A549 (cell line): ENCODE measurements around the gene THBD.

Source experiments
- FOSL2 ChIP-seq, 2 experiments: fragments of 450-650 bp in 1 of 2; fragments of >200 bp in 1 of 2; sonication (Bioruptor Twin) in 1 of 2; formaldehyde crosslinking; IDR thresholded peaks; 2 replicates each; pipeline versions ENCODE4 v1.5.0 to v1.6.1; 2016 to 2020; ENCODE audit warnings: mild to moderate bottlenecking in 1 of 2, moderate library complexity in 1 of 2
- KDM1A ChIP-seq: fragments of 200-600 bp; sonication (generic); IDR thresholded peaks from 2 replicates; pipeline ENCODE4 v1.6.1; 2016; ENCODE audit warnings: low read depth, mild to moderate bottlenecking
- MAZ ChIP-seq: fragments of 150-350 bp; IDR thresholded peaks from 2 replicates; pipeline ENCODE4 v1.6.1; 2014; ENCODE audit warnings: antibody characterized with exemption, low read depth, low read length, borderline replicate concordance
- POLR2A ChIP-seq: IDR thresholded peaks from 2 replicates; pipeline ENCODE4 v1.6.1; 2012; ENCODE audit warnings: mild to moderate bottlenecking, low read length
- TF ChIP-seq, protein P1 (sequence below): fragments of 150-350 bp; IDR thresholded peaks from 2 replicates; pipeline ENCODE4 v1.6.1; 2014; ENCODE audit warnings: low read depth, mild to moderate bottlenecking, low read length
- TF ChIP-seq, protein P2 (sequence below): fragments of >200 bp; sonication (Bioruptor Twin); formaldehyde crosslinking; IDR thresholded peaks from 3 replicates; pipeline ENCODE4 v1.5.1; 2016
- TF ChIP-seq, protein P3 (sequence below): IDR thresholded peaks from 2 replicates; pipeline ENCODE4 v1.6.1; 2012
- TF ChIP-seq, protein P4 (sequence below): fragments of 200-600 bp; sonication (generic); IDR thresholded peaks from 2 replicates; pipeline ENCODE4 v1.6.1; 2016; ENCODE audit warnings: antibody characterized with exemption, mild to moderate bottlenecking, moderate library complexity

DNA sequence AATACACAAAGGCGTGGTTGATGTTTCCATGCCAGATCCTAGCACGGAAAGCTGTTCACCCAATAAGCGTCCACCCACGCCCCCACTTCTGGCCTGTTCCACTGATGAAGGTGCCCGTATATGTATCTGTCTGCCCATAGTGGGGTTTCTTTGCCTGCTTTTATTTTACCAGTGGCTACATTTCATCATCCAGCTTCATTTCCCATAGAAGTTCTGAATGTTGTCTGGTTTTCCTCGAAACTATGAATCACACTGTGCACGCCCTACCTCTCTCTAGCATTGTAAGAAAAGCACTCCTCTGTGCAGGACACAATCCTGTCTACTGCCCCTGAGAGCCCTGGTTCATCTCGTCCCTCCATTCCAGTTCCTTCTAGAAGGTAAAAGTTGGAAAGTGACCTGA, 45.5 kb upstream of the THBD start:
- TF ChIP-seq, protein P1, sequence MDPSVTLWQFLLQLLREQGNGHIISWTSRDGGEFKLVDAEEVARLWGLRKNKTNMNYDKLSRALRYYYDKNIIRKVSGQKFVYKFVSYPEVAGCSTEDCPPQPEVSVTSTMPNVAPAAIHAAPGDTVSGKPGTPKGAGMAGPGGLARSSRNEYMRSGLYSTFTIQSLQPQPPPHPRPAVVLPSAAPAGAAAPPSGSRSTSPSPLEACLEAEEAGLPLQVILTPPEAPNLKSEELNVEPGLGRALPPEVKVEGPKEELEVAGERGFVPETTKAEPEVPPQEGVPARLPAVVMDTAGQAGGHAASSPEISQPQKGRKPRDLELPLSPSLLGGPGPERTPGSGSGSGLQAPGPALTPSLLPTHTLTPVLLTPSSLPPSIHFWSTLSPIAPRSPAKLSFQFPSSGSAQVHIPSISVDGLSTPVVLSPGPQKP = no peak
- no peak for TF ChIP-seq MAZ
- TF ChIP-seq FOSL2 (IDR thresholded peaks at IDR 0.05) = no peak
- TF ChIP-seq FOSL2 (CRISPR knock-in tag; IDR thresholded peaks at IDR 0.05) = no peak
- TF ChIP-seq, protein P2, sequence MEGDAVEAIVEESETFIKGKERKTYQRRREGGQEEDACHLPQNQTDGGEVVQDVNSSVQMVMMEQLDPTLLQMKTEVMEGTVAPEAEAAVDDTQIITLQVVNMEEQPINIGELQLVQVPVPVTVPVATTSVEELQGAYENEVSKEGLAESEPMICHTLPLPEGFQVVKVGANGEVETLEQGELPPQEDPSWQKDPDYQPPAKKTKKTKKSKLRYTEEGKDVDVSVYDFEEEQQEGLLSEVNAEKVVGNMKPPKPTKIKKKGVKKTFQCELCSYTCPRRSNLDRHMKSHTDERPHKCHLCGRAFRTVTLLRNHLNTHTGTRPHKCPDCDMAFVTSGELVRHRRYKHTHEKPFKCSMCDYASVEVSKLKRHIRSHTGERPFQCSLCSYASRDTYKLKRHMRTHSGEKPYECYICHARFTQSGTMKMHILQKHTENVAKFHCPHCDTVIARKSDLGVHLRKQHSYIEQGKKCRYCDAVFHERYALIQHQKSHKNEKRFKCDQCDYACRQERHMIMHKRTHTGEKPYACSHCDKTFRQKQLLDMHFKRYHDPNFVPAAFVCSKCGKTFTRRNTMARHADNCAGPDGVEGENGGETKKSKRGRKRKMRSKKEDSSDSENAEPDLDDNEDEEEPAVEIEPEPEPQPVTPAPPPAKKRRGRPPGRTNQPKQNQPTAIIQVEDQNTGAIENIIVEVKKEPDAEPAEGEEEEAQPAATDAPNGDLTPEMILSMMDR = no peak
- TF ChIP-seq, protein P3, sequence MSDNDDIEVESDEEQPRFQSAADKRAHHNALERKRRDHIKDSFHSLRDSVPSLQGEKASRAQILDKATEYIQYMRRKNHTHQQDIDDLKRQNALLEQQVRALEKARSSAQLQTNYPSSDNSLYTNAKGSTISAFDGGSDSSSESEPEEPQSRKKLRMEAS = no peak
- no peak for TF ChIP-seq KDM1A
- TF ChIP-seq, protein P4, sequence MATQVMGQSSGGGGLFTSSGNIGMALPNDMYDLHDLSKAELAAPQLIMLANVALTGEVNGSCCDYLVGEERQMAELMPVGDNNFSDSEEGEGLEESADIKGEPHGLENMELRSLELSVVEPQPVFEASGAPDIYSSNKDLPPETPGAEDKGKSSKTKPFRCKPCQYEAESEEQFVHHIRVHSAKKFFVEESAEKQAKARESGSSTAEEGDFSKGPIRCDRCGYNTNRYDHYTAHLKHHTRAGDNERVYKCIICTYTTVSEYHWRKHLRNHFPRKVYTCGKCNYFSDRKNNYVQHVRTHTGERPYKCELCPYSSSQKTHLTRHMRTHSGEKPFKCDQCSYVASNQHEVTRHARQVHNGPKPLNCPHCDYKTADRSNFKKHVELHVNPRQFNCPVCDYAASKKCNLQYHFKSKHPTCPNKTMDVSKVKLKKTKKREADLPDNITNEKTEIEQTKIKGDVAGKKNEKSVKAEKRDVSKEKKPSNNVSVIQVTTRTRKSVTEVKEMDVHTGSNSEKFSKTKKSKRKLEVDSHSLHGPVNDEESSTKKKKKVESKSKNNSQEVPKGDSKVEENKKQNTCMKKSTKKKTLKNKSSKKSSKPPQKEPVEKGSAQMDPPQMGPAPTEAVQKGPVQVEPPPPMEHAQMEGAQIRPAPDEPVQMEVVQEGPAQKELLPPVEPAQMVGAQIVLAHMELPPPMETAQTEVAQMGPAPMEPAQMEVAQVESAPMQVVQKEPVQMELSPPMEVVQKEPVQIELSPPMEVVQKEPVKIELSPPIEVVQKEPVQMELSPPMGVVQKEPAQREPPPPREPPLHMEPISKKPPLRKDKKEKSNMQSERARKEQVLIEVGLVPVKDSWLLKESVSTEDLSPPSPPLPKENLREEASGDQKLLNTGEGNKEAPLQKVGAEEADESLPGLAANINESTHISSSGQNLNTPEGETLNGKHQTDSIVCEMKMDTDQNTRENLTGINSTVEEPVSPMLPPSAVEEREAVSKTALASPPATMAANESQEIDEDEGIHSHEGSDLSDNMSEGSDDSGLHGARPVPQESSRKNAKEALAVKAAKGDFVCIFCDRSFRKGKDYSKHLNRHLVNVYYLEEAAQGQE = no peak
- TF ChIP-seq POLR2A = no peak
